GM23248 (cell line): ENCODE results near the gene BTBD19. TPM values are rescaled to one million over a fixed set of nuclear protein-coding genes. Genes with fewer than 3 reads are reported as not detected.
A peak's percentile ranks its signal among the peaks of the same experiment; 100 is the strongest.
"Not testable (repeated sequence)": the region's sequence is repeated elsewhere in the genome, so short reads cannot be mapped to it uniquely, and the experiment has no call there.

Experiments used
- DNase-seq: peaks from one replicate; pipeline ENCODE4 v3.0.0-alpha.2; 2015
- H2AFZ ChIP-seq: fragments of 200-600 bp; sonication (generic); 2 replicates; pipeline ENCODE4 v1.6.1; 2016; ENCODE audit warnings: antibody characterized with exemption
- H3F3A ChIP-seq: fragments of 200-600 bp; sonication (generic); 2 replicates; pipeline ENCODE4 v1.6.1; 2016; ENCODE audit warnings: mild to moderate bottlenecking, antibody characterized with exemption, mixed run types; ENCODE audit not compliant: insufficient read depth
- H3K27ac ChIP-seq: fragments of 200-600 bp; sonication (generic); 2 replicates; pipeline ENCODE4 v1.5.1; 2016; ENCODE audit warnings: mild to moderate bottlenecking
- H3K27me3 ChIP-seq: fragments of 200-600 bp; sonication (generic); replicated peaks from 2 replicates; pipeline ENCODE4 v1.6.1; 2016; ENCODE audit warnings: mild to moderate bottlenecking; ENCODE audit not compliant: insufficient read depth
- H3K36me3 ChIP-seq: fragments of 200-600 bp; sonication (generic); 2 replicates; pipeline ENCODE4 v1.6.1; 2016; ENCODE audit warnings: low read depth, mild to moderate bottlenecking
- H3K4me1 ChIP-seq: fragments of 200-600 bp; sonication (generic); 2 replicates; pipeline ENCODE4 v1.6.1; 2016; ENCODE audit warnings: mild to moderate bottlenecking; ENCODE audit not compliant: insufficient read depth
- H3K4me2 ChIP-seq: fragments of 200-600 bp; sonication (generic); one replicate; pipeline ENCODE4 v1.6.1; 2016; ENCODE audit warnings: mild to moderate bottlenecking; ENCODE audit not compliant: unreplicated experiment
- H3K4me3 ChIP-seq: fragments of 200-600 bp; sonication (generic); 2 replicates; pipeline ENCODE4 v1.5.1; 2016; ENCODE audit warnings: mild to moderate bottlenecking
- H3K79me2 ChIP-seq: fragments of 200-600 bp; sonication (generic); 2 replicates; pipeline ENCODE4 v1.6.1; 2016; ENCODE audit warnings: mild to moderate bottlenecking; ENCODE audit not compliant: insufficient read depth
- H3K9ac ChIP-seq: fragments of 200-600 bp; sonication (generic); 2 replicates; pipeline ENCODE4 v1.6.1; 2016; ENCODE audit warnings: mild to moderate bottlenecking
- H3K9me2 ChIP-seq: fragments of 200-600 bp; sonication (generic); 2 replicates; pipeline ENCODE4 v1.6.1; 2016; ENCODE audit warnings: mixed run types, mild to moderate bottlenecking, moderate library complexity; ENCODE audit not compliant: insufficient read depth
- H3K9me3 ChIP-seq: fragments of 200-600 bp; sonication (generic); one replicate; pipeline ENCODE4 v1.6.1; 2017; ENCODE audit warnings: low read depth
- H4K20me1 ChIP-seq: fragments of 200-600 bp; sonication (generic); 2 replicates; pipeline ENCODE4 v1.6.0; 2016; ENCODE audit not compliant: insufficient read depth
- EZH2 ChIP-seq: fragments of 200-600 bp; sonication (generic); IDR thresholded peaks from 2 replicates; pipeline ENCODE4 v1.6.1; 2018; ENCODE audit warnings: antibody characterized with exemption, mild to moderate bottlenecking; ENCODE audit not compliant: insufficient read depth, poor library complexity, severe bottlenecking
- EZH2phosphoT487 ChIP-seq: fragments of 200-600 bp; sonication (generic); IDR thresholded peaks from 2 replicates; pipeline ENCODE4 v1.6.1; 2018; ENCODE audit warnings: antibody characterized with exemption, moderate library complexity, mild to moderate bottlenecking, low read depth; ENCODE audit not compliant: insufficient read depth
- WGBS, 2 experiments: methylation state at CpG; one replicate each; pipeline ENCODE4 v1.1.6; 2015 to 2017; ENCODE audit warnings: low lambda C conversion rate in 2 of 2, low coverage in 1 of 2; ENCODE audit errors: missing lambda C conversion rate in 2 of 2; 5-methylcytosine and 5-hydroxymethylcytosine counted together
- in situ Hi-C: fragments of 300-500 bp; cut with MboI; formaldehyde crosslinking; loops from 2 replicates; pipeline ENCODE4 v1.15.0; 2020
- polyA plus RNA-seq: library from polyadenylated mRNA; unstranded; fragments of >200 nt; fragmentation: Nextera tagmentation; extraction: Ambion mirVana; gene quantifications from 2 replicates; pipeline ENCODE4 v1.2.1, GENCODE V29; 2016
- total RNA-seq: library from RNA; depleted of rRNA; stranded (reverse); fragments of >200 nt; shearing (Covaris generic); gene quantifications from 2 replicates; pipeline ENCODE4 v1.2.3, GENCODE V29; 2014

Gene BTBD19
- total and polyA plus RNA-seq, 2 experiments from 2014 or later = 8.0 to 12.1 TPM

DNA sequence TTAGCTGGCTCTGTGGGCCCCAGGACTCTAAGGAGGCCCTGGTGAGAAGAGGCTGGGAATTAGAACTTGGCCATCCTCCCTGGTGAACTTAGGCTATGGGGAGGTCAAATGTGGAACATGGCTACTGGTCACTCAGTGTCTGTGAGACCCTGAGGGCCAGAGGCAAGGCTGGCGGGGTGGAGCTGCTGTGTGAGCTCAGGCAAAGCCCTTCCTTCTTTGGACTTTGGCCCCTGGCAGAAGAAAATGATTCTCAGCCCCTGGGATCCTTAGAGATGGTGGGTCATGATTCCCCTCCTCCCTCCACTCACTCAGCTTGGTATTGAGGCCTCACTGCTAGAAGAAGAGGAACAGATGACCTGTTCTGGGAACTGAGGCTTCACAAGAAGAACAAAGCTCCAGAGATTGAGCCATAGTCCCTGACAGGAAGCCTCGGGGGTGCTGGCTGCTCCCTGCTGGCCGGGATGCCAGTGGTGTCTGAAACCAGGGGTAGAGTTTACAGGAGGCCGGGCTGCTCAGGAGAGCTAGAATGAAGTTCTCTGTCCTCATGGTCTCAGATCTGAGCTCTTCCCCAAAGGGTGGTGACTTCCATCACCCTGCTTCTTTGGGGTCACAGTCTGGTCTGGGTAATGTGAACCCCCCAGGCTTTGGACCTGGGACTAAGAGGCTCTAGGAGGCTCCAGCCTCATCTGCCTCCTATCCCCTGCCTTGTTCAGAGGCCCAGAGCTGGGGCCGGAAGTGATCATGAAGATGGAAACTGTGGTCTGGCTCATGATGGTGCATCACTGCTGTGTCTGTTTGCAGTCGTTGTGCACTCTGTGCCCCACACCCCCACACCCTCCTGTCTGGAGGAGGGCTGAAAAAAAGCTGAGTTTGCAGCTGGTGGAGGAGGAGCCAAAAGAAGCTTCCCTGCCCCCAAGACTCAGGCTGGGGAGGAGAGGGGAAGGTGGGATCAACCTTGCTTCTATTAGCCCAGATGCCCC is 905 bp downstream of the BTBD19 start:
- H3K9me2 ChIP-seq = no peaks in the 10 kb centered on the region
- H3K4me3 ChIP-seq = peak overlapping the region; percentile 72
- H3K36me3 ChIP-seq = peaks cover 5% of the 10 kb centered on the region; the same call in 1 of the 2 replicates
- peak overlapping the region; percentile 97 for H3K9ac ChIP-seq
- peak overlapping the region; percentile 92 for H3K4me2 ChIP-seq
- H3K27me3 ChIP-seq = no peaks in the 10 kb centered on the region
- H3K27ac ChIP-seq = peak overlapping the region; percentile 100
- peaks cover 42% of the 10 kb centered on the region for H3K79me2 ChIP-seq
- no peaks in the 10 kb centered on the region for H3K9me3 ChIP-seq
- peaks cover 62% of the 10 kb centered on the region for H3K4me1 ChIP-seq
- WGBS, 2 experiments = 4% methylated on average over 6 of the region's 6 CpGs
- peaks cover 67% of the 10 kb centered on the region for H3F3A ChIP-seq
- in situ Hi-C loops = no loop called here
- DNase-seq = peak; percentile 92
- H4K20me1 ChIP-seq = no peaks in the 10 kb centered on the region
- H2AFZ ChIP-seq = no peak overlapping the region
- TF ChIP-seq EZH2 (no peak), EZH2phosphoT487 (no peak)

DNA sequence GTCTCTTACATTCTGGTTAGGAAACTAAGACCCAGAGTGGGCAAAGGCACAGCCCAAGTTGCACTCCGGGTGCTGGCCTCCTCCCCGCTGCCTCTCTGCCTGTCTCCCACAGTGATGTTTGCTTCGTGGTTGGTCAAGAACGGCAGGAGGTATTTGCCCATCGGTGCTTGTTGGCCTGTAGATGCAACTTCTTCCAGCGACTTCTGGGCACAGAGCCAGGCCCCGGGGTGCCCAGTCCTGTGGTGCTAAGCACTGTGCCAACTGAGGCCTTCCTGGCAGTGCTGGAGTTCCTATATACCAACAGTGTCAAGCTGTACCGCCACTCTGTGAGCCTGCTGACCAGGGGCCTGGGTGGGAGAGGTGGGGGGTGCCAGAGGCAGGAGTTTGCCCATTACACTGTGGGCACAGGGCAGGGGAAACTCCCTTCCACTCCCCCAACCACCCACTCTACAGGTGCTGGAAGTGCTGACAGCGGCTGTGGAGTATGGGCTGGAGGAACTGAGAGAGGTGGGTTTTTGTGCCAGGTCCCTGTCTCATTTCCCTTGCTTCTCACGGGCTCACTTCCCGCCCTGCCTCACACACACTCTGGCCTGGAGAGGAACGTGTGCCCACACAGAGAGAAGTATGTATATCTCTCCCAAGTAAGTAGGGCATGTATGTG is 1.9 kb downstream of the BTBD19 start:
- whole genome bisulfite sequencing, 2 experiments = 36 to 37% methylated on average over 12 of the region's 12 CpGs
- no peaks in the 10 kb centered on the region for H3K27me3 ChIP-seq

DNA sequence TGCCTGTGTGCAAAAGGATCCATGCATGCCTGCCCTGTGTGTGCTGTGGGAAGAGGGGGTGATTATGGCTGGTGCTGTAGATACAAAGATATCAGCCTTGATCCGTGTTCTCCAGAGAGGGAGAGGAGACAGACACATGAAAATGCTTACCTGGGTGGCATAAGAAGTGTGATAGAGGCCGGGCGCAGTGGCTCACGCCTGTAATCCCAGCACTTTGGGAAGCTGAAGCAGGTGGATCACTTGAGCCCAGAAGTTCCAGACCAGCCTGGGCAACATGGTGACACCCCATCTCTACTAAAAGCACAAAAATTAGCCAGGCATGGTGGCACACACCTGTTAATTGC is 2.4 kb downstream of the BTBD19 start:
- H3K4me2 ChIP-seq = peak overlapping the region; percentile 92
- peaks cover 28% of the 10 kb centered on the region for H3K79me2 ChIP-seq
- H3K27ac ChIP-seq = peak overlapping the region; percentile 100
- H4K20me1 ChIP-seq, H3K9me3 ChIP-seq, DNase-seq, in situ Hi-C loops, H3K36me3 ChIP-seq, H3K9me2 ChIP-seq, H3K27me3 ChIP-seq, H2AFZ ChIP-seq: not testable (repeated sequence)
- H3K4me3 ChIP-seq = 0 out of 2 replicates have a peak overlapping the region, but pooled peaks have one; percentile 13
- peak overlapping the region; percentile 97 for H3K9ac ChIP-seq
- H3K4me1 ChIP-seq = peaks cover 73% of the 10 kb centered on the region
- WGBS, 2 experiments = 82 to 86% methylated on average over 4 of the region's 4 CpGs
- peaks cover 68% of the 10 kb centered on the region for H3F3A ChIP-seq

More for the DNA sequence above, 1.9 kb downstream of the BTBD19 start:
- Histone ChIP-seq H3K4me1 (peaks cover 68% of the 10 kb centered on the region), H3K9me3 (no peaks in the 10 kb centered on the region), H3K4me2 (peak overlapping the region; percentile 92), H4K20me1 (no peaks in the 10 kb centered on the region), H3K9ac (peak overlapping the region; percentile 97), H3F3A (peaks cover 69% of the 10 kb centered on the region), H3K9me2 (no peaks in the 10 kb centered on the region), H3K27ac (peak overlapping the region; percentile 100), H2AFZ (no peak overlapping the region), H3K79me2 (peaks cover 33% of the 10 kb centered on the region), H3K4me3 (peak overlapping the region; percentile 72), H3K36me3 (no peaks in the 10 kb centered on the region; the same call in 1 of the 2 replicates)
- in situ Hi-C loops = no loop called here
- no peak for TF ChIP-seq EZH2
- DNase-seq = no peak

DNA sequence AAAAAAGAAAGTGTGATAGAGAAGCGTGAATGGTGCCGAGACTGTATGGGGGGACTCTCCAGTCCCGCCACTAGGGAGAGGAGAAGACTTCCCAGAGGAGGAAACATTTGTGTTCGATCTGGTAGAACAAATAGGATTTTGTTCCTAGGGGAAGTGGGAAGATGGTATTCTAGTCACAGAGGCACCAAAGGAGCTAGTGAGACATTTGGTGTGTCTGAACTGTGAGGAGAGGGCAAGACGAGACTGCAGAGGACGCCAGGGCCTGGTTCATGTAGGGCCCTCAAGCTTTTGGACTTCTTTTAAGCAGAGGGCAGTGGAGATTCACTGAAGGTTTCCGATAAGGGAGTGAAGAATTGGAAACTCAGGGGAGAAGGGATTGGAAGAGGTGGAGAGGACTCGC is 2.9 kb downstream of the BTBD19 start:
- peaks cover 68% of the 10 kb centered on the region for H3F3A ChIP-seq
- in situ Hi-C loops = no loop called here
- no peak for DNase-seq
- H3K9me2 ChIP-seq = no peaks in the 10 kb centered on the region
- 43% methylated on average over 8 of the region's 8 CpGs for WGBS, 2 experiments
- peak overlapping the region; percentile 97 for H3K9ac ChIP-seq
- H3K4me3 ChIP-seq = 0 out of 2 replicates have a peak overlapping the region, but pooled peaks have one; percentile 13
- peaks cover 27% of the 10 kb centered on the region for H3K79me2 ChIP-seq
- peaks cover 6% of the 10 kb centered on the region; the same call in 1 of the 2 replicates for H3K36me3 ChIP-seq
- no peak overlapping the region for H2AFZ ChIP-seq
- H4K20me1 ChIP-seq = no peaks in the 10 kb centered on the region
- H3K4me1 ChIP-seq = peaks cover 73% of the 10 kb centered on the region
- no peaks in the 10 kb centered on the region for H3K9me3 ChIP-seq
- no peaks in the 10 kb centered on the region for H3K27me3 ChIP-seq
- no peak for TF ChIP-seq EZH2phosphoT487
- TF ChIP-seq EZH2 = no peak
- peak overlapping the region; percentile 100 for H3K27ac ChIP-seq
- peak overlapping the region; percentile 92 for H3K4me2 ChIP-seq
